Right ventricle myocardium inferior (tissue), 1 donor: ENCODE data around the gene CHST7. TPM values are rescaled to one million over a fixed set of nuclear protein-coding genes. Genes with fewer than 3 reads are reported as not detected.

Experiments used
- ATAC-seq: fragments of 200-7000 bp; cut with Tn5 transposase; one replicate; pipeline ENCODE4 v1.9.1; 2020; ENCODE audit warnings: mild to moderate bottlenecking, moderate library complexity
- DNase-seq: peaks from one replicate; pipeline ENCODE4 v3.0.0; 2021; ENCODE audit errors: missing footprints
- intact Hi-C: fragments of 100-400 bp; cut with DNase I; formaldehyde crosslinking; loops from one replicate; pipeline ENCODE4 v1.11.0; 2022
- total RNA-seq: library from RNA; stranded (reverse); fragmentation: NEBNext Ultra II Directional; extraction: Animal tissue kit (Norgen Biotek cat#: 25700); gene quantifications from one replicate; pipeline ENCODE4 v1.2.1, GENCODE V29; 2021
- donor health status: DM: no; HTN: yes; CAD: no; lungs with severe emphysema.

The CHST7 gene
- total RNA-seq, 1 donor from 2014 or later = 15.1 TPM

GRCh38 chrX:46630141-46630540 is 56.6 kb downstream of the CHST7 start:
- intact Hi-C loops = no loop called here
- no peak for ATAC-seq
- DNase-seq = no peak

GRCh38 chrX:46634577-46634976 is 61.0 kb downstream of the CHST7 start:
- intact Hi-C loops = no loop called here
- ATAC-seq = no peak
- no peak for DNase-seq

- intact Hi-C loops = no loop called here
- no peak for DNase-seq
- ATAC-seq = no peak
Measured at GRCh38 chrX:46635186-46635585, 61.6 kb downstream of the CHST7 start.

- intact Hi-C loops = no loop called here
- no peak for ATAC-seq
Measured at GRCh38 chrX:46636223-46636622, 62.7 kb downstream of the CHST7 start.

GRCh38 chrX:46637938-46638337 is 64.4 kb downstream of the CHST7 start:
- intact Hi-C loops = no loop called here
- ATAC-seq (no peak), DNase-seq (no peak)

More at GRCh38 chrX:46636223-46636622, 62.7 kb downstream of the CHST7 start:
- DNase-seq = no peak

- no peak for DNase-seq
- peak; percentile 85 for ATAC-seq
- intact Hi-C loops = loop anchor here (2.0 to 10.0 kb wide), 2 partner anchors 69 to 197 kb away; partner anchors contain the start of gene CHST7
Measured at GRCh38 chrX:46642145-46642544, 68.6 kb downstream of the CHST7 start.

GRCh38 chrX:46643636-46644035 is 70.1 kb downstream of the CHST7 start:
- ATAC-seq (no peak), DNase-seq (no peak)
- intact Hi-C loops = loop anchor here (2.0 to 10.0 kb wide), 2 partner anchors 71 to 199 kb away; partner anchors contain the start of gene CHST7

- ATAC-seq = no peak
- intact Hi-C loops = loop anchor here (10.0 kb wide), 1 partner anchor 201 kb away; no protein-coding TSS in a partner anchor
Measured at GRCh38 chrX:46645614-46646013, 72.0 kb downstream of the CHST7 start.

GRCh38 chrX:46647251-46647650 is 73.7 kb downstream of the CHST7 start:
- intact Hi-C loops = loop anchor here (10.0 kb wide), 1 partner anchor 202 kb away; no protein-coding TSS in a partner anchor
- ATAC-seq (no peak), DNase-seq (no peak)

More at GRCh38 chrX:46645614-46646013, 72.0 kb downstream of the CHST7 start:
- DNase-seq = no peak

Other genes with a start within 250 kb of the CHST7 start
- 2.2 TPM for gene ZNF674, start 28.3 kb upstream of the CHST7 start, total RNA-seq
- gene SLC9A7, start 185.4 kb downstream of the CHST7 start, total RNA-seq = 2.5 TPM